Measurements from ENCODE around the gene NUP98. TPM values are rescaled to one million over a fixed set of nuclear protein-coding genes. Genes with fewer than 3 reads are reported as not detected.

Gene NUP98
- total RNA-seq, 1 experiment from 2014 or later: 128 TPM

DNA sequence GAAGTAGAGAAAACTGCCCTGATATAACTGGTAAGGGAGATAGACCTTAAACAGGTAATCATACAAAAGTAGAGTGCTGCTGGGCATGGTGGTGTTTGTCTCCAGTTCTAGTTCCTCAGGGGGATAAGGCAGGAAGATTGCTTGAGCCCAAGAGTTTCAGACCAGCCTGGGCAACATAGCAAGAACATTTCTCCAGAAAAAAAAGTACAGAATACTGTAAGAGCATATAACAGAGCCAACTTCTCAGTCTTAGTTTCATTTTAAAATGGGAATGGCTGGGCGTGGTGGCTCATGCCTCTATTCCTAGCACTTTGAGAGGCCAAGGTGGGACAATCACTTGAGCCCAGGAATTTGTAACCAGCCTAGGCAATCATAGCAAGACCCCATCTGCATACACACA is 47.9 kb upstream of the NUP98 start:
- no peaks in the 10 kb centered on the region for H3K27me3 ChIP-seq (ENCODE audit: low read length)
- no TSS peak for BruUV-seq (replicated peaks)
- TF ChIP-seq EZH2phosphoT487 (IDR thresholded peaks at IDR 0.05; ENCODE audit: borderline replicate concordance, low read length): no peak
- TF ChIP-seq, protein P1, sequence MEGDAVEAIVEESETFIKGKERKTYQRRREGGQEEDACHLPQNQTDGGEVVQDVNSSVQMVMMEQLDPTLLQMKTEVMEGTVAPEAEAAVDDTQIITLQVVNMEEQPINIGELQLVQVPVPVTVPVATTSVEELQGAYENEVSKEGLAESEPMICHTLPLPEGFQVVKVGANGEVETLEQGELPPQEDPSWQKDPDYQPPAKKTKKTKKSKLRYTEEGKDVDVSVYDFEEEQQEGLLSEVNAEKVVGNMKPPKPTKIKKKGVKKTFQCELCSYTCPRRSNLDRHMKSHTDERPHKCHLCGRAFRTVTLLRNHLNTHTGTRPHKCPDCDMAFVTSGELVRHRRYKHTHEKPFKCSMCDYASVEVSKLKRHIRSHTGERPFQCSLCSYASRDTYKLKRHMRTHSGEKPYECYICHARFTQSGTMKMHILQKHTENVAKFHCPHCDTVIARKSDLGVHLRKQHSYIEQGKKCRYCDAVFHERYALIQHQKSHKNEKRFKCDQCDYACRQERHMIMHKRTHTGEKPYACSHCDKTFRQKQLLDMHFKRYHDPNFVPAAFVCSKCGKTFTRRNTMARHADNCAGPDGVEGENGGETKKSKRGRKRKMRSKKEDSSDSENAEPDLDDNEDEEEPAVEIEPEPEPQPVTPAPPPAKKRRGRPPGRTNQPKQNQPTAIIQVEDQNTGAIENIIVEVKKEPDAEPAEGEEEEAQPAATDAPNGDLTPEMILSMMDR (conservative IDR thresholded peaks at IDR 0.05; ENCODE audit: low read depth, low read length): no peak
- TF ChIP-seq EZH2 (IDR thresholded peaks at IDR 0.05; ENCODE audit: low read length, unreplicated experiment): no peak
- ATAC-seq: no peak
- POLR2A ChIA-PET (ENCODE audit: unreplicated experiment): no interaction called here
- H3K36me3 ChIP-seq (ENCODE audit: low read depth, low read length): no peaks in the 10 kb centered on the region
- H4K20me1 ChIP-seq (ENCODE audit: low read length): no peaks in the 10 kb centered on the region
- no peak overlapping the region for H3K27ac ChIP-seq (ENCODE audit: low read length)
- H3K79me2 ChIP-seq (ENCODE audit: low read length): peaks cover 5% of the 10 kb centered on the region
- CTCF ChIA-PET: no interaction called here
- no peak for DNase-seq
- H2AFZ ChIP-seq (ENCODE audit: low read length): no peak overlapping the region
- H3F3A ChIP-seq (ENCODE audit: low read length, unreplicated experiment): no peaks in the 10 kb centered on the region
- peaks cover 6% of the 10 kb centered on the region; the same call in 1 of the 2 replicates for H3K4me1 ChIP-seq (ENCODE audit: insufficient read depth, low read length)
- H3K9ac ChIP-seq (ENCODE audit: low read length): no peak overlapping the region
- H3K4me2 ChIP-seq (ENCODE audit: low read length): no peak overlapping the region
- H3K9me2 ChIP-seq (replicated peaks; ENCODE audit: low read length): no peaks in the 10 kb centered on the region
- no peak overlapping the region for H3K4me3 ChIP-seq (ENCODE audit: low read length)
- intact Hi-C loops (cut with micrococcal nuclease): no loop called here
- no peaks in the 10 kb centered on the region for H3K9me3 ChIP-seq (ENCODE audit: low read length)

DNA sequence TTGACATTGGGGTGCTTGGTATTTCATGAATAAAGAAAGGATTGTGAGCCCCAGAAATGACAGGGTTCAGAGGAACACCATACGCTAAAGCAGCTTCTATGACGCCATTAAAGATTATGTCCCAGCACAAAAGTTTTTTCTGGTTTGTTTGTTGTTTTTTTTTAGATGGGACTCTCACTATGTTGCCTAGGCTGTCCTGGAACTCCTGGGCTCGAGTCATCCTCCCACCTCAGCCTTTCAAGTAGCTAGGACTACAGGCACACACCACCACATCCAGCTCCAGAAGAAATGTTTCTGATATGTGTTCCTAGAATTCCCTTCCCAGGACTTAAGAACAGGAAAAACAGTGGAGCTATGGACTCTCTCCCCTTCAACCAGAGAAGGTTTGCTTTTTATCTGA is 46.0 kb upstream of the NUP98 start:
- Histone ChIP-seq H3K9me3 (ENCODE audit: low read length) (no peaks in the 10 kb centered on the region), H3K27me3 (ENCODE audit: low read length) (no peaks in the 10 kb centered on the region), H4K20me1 (ENCODE audit: low read length) (peaks cover 7% of the 10 kb centered on the region), H3K4me1 (ENCODE audit: insufficient read depth, low read length) (peaks cover 17% of the 10 kb centered on the region), H3K9ac (ENCODE audit: low read length) (no peak overlapping the region), H2AFZ (ENCODE audit: low read length) (no peak overlapping the region), H3K36me3 (ENCODE audit: low read depth, low read length) (no peaks in the 10 kb centered on the region; the same call in 1 of the 2 replicates), H3K9me2 (replicated peaks; ENCODE audit: low read length) (no peaks in the 10 kb centered on the region), H3K4me2 (ENCODE audit: low read length) (no peak overlapping the region), H3K4me3 (ENCODE audit: low read length) (no peak overlapping the region), H3K27ac (ENCODE audit: low read length) (no peak overlapping the region), H3K79me2 (ENCODE audit: low read length) (peaks cover 24% of the 10 kb centered on the region), H3F3A (ENCODE audit: low read length, unreplicated experiment) (no peaks in the 10 kb centered on the region)
- TF ChIP-seq EZH2phosphoT487 (IDR thresholded peaks at IDR 0.05; ENCODE audit: borderline replicate concordance, low read length) (no peak), EZH2 (IDR thresholded peaks at IDR 0.05; ENCODE audit: low read length, unreplicated experiment) (no peak)
- TF ChIP-seq, protein P1 (conservative IDR thresholded peaks at IDR 0.05; ENCODE audit: low read depth, low read length): no peak
- no TSS peak for BruUV-seq (replicated peaks)
- ATAC-seq: no peak
- no peak for DNase-seq
- intact Hi-C loops (cut with micrococcal nuclease): no loop called here
- POLR2A ChIA-PET (ENCODE audit: unreplicated experiment): no interaction called here
- CTCF ChIA-PET: interaction anchor here (0.7 kb wide), 1 partner anchor 12 kb away, joined by 4 read pairs; no protein-coding TSS in a partner anchor
